Raji (cell line): Measurements from ENCODE around the gene ALDH1A1.

Experiments
- POLR2A ChIP-seq: IDR thresholded peaks from 2 replicates; pipeline ENCODE4 v1.6.1; 2011; ENCODE audit warnings: low read depth, low read length, control low read depth; ENCODE audit not compliant: insufficient read depth

Gene ALDH1A1

GRCh38 chr9:72917892-72918509, 34.9 kb downstream of the ALDH1A1 start:
- TF ChIP-seq POLR2A, result no peak

GRCh38 chr9:72915659-72916058, 37.2 kb downstream of the ALDH1A1 start:
- TF ChIP-seq POLR2A, result no peak

GRCh38 chr9:72914750-72915149, 38.1 kb downstream of the ALDH1A1 start:
- TF ChIP-seq POLR2A, result no peak

- no peak for TF ChIP-seq POLR2A
Observed at GRCh38 chr9:72913382-72914009, 39.4 kb downstream of the ALDH1A1 start.

GRCh38 chr9:72912476-72913381, 40.1 kb downstream of the ALDH1A1 start:
- no peak for TF ChIP-seq POLR2A

GRCh38 chr9:72911816-72912215, 41.0 kb downstream of the ALDH1A1 start:
- no peak for TF ChIP-seq POLR2A

- TF ChIP-seq POLR2A, result no peak
Observed at GRCh38 chr9:72911247-72911775, 41.5 kb downstream of the ALDH1A1 start.

GRCh38 chr9:72909428-72909827, 43.4 kb downstream of the ALDH1A1 start:
- TF ChIP-seq POLR2A, result no peak

- no peak for TF ChIP-seq POLR2A
Observed at GRCh38 chr9:72907421-72907820, 45.4 kb downstream of the ALDH1A1 start.

- no peak for TF ChIP-seq POLR2A
Observed at GRCh38 chr9:72906810-72907209, 46.0 kb downstream of the ALDH1A1 start.

GRCh38 chr9:72905514-72906480, 47.1 kb downstream of the ALDH1A1 start:
- TF ChIP-seq POLR2A, result no peak

GRCh38 chr9:72904267-72905093, 48.4 kb downstream of the ALDH1A1 start:
- TF ChIP-seq POLR2A, result no peak

- TF ChIP-seq POLR2A, result no peak
Observed at GRCh38 chr9:72903103-72903502, 49.8 kb downstream of the ALDH1A1 start.

GRCh38 chr9:72902268-72902667, 50.6 kb downstream of the ALDH1A1 start:
- TF ChIP-seq POLR2A, result no peak
